ENCODE measurements around the gene ROR1. TPM values are rescaled to one million over a fixed set of nuclear protein-coding genes. Genes with fewer than 3 reads are reported as not detected.

ROR1 gene
- total RNA-seq, 5 donors from 2014 or later (not counting 1 experiment from before 2014, with no cell fraction given), result 0.15 to 2.0 (median 0.33) TPM; not detected in 1

GRCh38 chr1:64121766-64122385 lies 348.1 kb downstream of the ROR1 start:
- H3K27me3 ChIP-seq (replicated peaks in 1 of 2; ENCODE audit: control insufficient read depth in 2 of 2, extremely low read depth in 1 of 2, insufficient read depth in 2 of 2, low read length in 1 of 2), result no peaks in the 10 kb centered on the region
- peaks cover 18 to 24% of the 10 kb centered on the region in 2 donors for H3K27me3 Mint-ChIP-seq
- no peak overlapping the region for H3K4me3 Mint-ChIP-seq
- H3K36me3 Mint-ChIP-seq, result no peaks in the 10 kb centered on the region
- ChIA-PET POLR2A (no interaction called here), CTCF (no interaction called here)
- no peaks in the 10 kb centered on the region for H3K36me3 ChIP-seq (ENCODE audit: control insufficient read depth in 2 of 2, extremely low read depth in 1 of 2, insufficient read depth in 1 of 2, low read length in 1 of 2)
- H3K27ac ChIP-seq (ENCODE audit: low read length), result no peak overlapping the region
- WGBS (ENCODE audit: insufficient coverage), result no CpG with 5 or more reads among the region's 1 CpG
- H3K4me3 ChIP-seq (ENCODE audit: control insufficient read depth in 1 of 2, extremely low read depth in 1 of 2, low read length in 1 of 2), result no peak overlapping the region
- no peaks in the 10 kb centered on the region for H3K9me3 ChIP-seq
- no peak for ATAC-seq (replicated peaks in 1 of 4)
- no peaks in the 10 kb centered on the region for H3K9me3 Mint-ChIP-seq
- H3K4me1 Mint-ChIP-seq, result no peaks in the 10 kb centered on the region
- DNase-seq, result no peak
- H3K4me1 ChIP-seq (ENCODE audit: control insufficient read depth in 1 of 2, extremely low read depth in 1 of 2, insufficient read depth in 2 of 2, low read length in 2 of 2), result no peaks in the 10 kb centered on the region
- no peak overlapping the region for H3K27ac Mint-ChIP-seq

- no peak overlapping the region for H3K4me3 ChIP-seq (ENCODE audit: control insufficient read depth in 1 of 2, extremely low read depth in 1 of 2, low read length in 1 of 2)
- H3K27ac ChIP-seq (ENCODE audit: low read length), result no peak overlapping the region
- ChIA-PET POLR2A (no interaction called here), CTCF (no interaction called here)
- ATAC-seq (replicated peaks in 1 of 4) (no peak), DNase-seq (no peak)
- H3K4me1 ChIP-seq (ENCODE audit: control insufficient read depth in 1 of 2, extremely low read depth in 1 of 2, insufficient read depth in 2 of 2, low read length in 2 of 2), result no peaks in the 10 kb centered on the region
- H3K4me1 Mint-ChIP-seq, result no peaks in the 10 kb centered on the region
- no peaks in the 10 kb centered on the region for H3K9me3 Mint-ChIP-seq
- peaks cover 17 to 20% of the 10 kb centered on the region in 2 donors for H3K27me3 Mint-ChIP-seq
- no CpG with 5 or more reads among the region's 3 CpGs for WGBS (ENCODE audit: insufficient coverage)
- H3K27ac Mint-ChIP-seq, result no peak overlapping the region
- no peaks in the 10 kb centered on the region for H3K27me3 ChIP-seq (replicated peaks in 1 of 2; ENCODE audit: control insufficient read depth in 2 of 2, extremely low read depth in 1 of 2, insufficient read depth in 2 of 2, low read length in 1 of 2)
- H3K36me3 ChIP-seq (ENCODE audit: control insufficient read depth in 2 of 2, extremely low read depth in 1 of 2, insufficient read depth in 1 of 2, low read length in 1 of 2), result no peaks in the 10 kb centered on the region
- H3K4me3 Mint-ChIP-seq, result no peak overlapping the region
- no peaks in the 10 kb centered on the region for H3K9me3 ChIP-seq
- no peaks in the 10 kb centered on the region for H3K36me3 Mint-ChIP-seq
These were observed 348.8 kb downstream of the ROR1 start for GRCh38 chr1:64122588-64122987.

GRCh38 chr1:64124704-64125440 lies 351.1 kb downstream of the ROR1 start:
- Mint-ChIP-seq H3K27me3 (peaks cover 17 to 20% of the 10 kb centered on the region in 2 donors), H3K9me3 (no peaks in the 10 kb centered on the region), H3K4me1 (no peaks in the 10 kb centered on the region), H3K36me3 (no peaks in the 10 kb centered on the region), H3K4me3 (no peak overlapping the region), H3K27ac (no peak overlapping the region)
- no peaks in the 10 kb centered on the region for H3K27me3 ChIP-seq (replicated peaks in 1 of 2; ENCODE audit: control insufficient read depth in 2 of 2, extremely low read depth in 1 of 2, insufficient read depth in 2 of 2, low read length in 1 of 2)
- ChIA-PET POLR2A (no interaction called here), CTCF (no interaction called here)
- DNase-seq, result no peak
- no peaks in the 10 kb centered on the region for H3K36me3 ChIP-seq (ENCODE audit: control insufficient read depth in 2 of 2, extremely low read depth in 1 of 2, insufficient read depth in 1 of 2, low read length in 1 of 2)
- no peak overlapping the region for H3K27ac ChIP-seq (ENCODE audit: low read length)
- 100% methylated on average over 2 of the region's 7 CpGs for WGBS (ENCODE audit: insufficient coverage)
- no peak for ATAC-seq (replicated peaks in 1 of 4)
- H3K4me1 ChIP-seq (ENCODE audit: control insufficient read depth in 1 of 2, extremely low read depth in 1 of 2, insufficient read depth in 2 of 2, low read length in 2 of 2), result no peaks in the 10 kb centered on the region
- no peak overlapping the region for H3K4me3 ChIP-seq (ENCODE audit: control insufficient read depth in 1 of 2, extremely low read depth in 1 of 2, low read length in 1 of 2)
- no peaks in the 10 kb centered on the region for H3K9me3 ChIP-seq

- WGBS (ENCODE audit: insufficient coverage), result 60% methylated on average over 1 of the region's 1 CpG
- Histone ChIP-seq H3K36me3 (ENCODE audit: control insufficient read depth in 2 of 2, extremely low read depth in 1 of 2, insufficient read depth in 1 of 2, low read length in 1 of 2) (no peaks in the 10 kb centered on the region), H3K4me3 (ENCODE audit: control insufficient read depth in 1 of 2, extremely low read depth in 1 of 2, low read length in 1 of 2) (no peak overlapping the region), H3K9me3 (no peaks in the 10 kb centered on the region), H3K27me3 (replicated peaks in 1 of 2; ENCODE audit: control insufficient read depth in 2 of 2, extremely low read depth in 1 of 2, insufficient read depth in 2 of 2, low read length in 1 of 2) (no peaks in the 10 kb centered on the region), H3K27ac (ENCODE audit: low read length) (no peak overlapping the region), H3K4me1 (ENCODE audit: control insufficient read depth in 1 of 2, extremely low read depth in 1 of 2, insufficient read depth in 2 of 2, low read length in 2 of 2) (no peaks in the 10 kb centered on the region)
- POLR2A ChIA-PET, result no interaction called here
- Mint-ChIP-seq H3K27ac (no peak overlapping the region), H3K4me1 (no peaks in the 10 kb centered on the region), H3K9me3 (no peaks in the 10 kb centered on the region), H3K27me3 (peaks cover 14 to 16% of the 10 kb centered on the region in 2 donors), H3K4me3 (no peak overlapping the region), H3K36me3 (no peaks in the 10 kb centered on the region)
- ATAC-seq (replicated peaks in 1 of 4) (no peak), DNase-seq (no peak)
- CTCF ChIA-PET, result no interaction called here
These were observed 352.8 kb downstream of the ROR1 start for GRCh38 chr1:64126581-64126980.

- H3K27ac Mint-ChIP-seq, result no peak overlapping the region
- Histone ChIP-seq H3K9me3 (no peaks in the 10 kb centered on the region), H3K36me3 (ENCODE audit: control insufficient read depth in 2 of 2, extremely low read depth in 1 of 2, insufficient read depth in 1 of 2, low read length in 1 of 2) (no peaks in the 10 kb centered on the region), H3K4me1 (ENCODE audit: control insufficient read depth in 1 of 2, extremely low read depth in 1 of 2, insufficient read depth in 2 of 2, low read length in 2 of 2) (no peaks in the 10 kb centered on the region), H3K27me3 (replicated peaks in 1 of 2; ENCODE audit: control insufficient read depth in 2 of 2, extremely low read depth in 1 of 2, insufficient read depth in 2 of 2, low read length in 1 of 2) (no peaks in the 10 kb centered on the region), H3K4me3 (ENCODE audit: control insufficient read depth in 1 of 2, extremely low read depth in 1 of 2, low read length in 1 of 2) (no peak overlapping the region), H3K27ac (ENCODE audit: low read length) (no peak overlapping the region)
- H3K4me1 Mint-ChIP-seq, result no peaks in the 10 kb centered on the region
- ATAC-seq (replicated peaks in 1 of 4) (no peak), DNase-seq (no peak)
- no peaks in the 10 kb centered on the region for H3K9me3 Mint-ChIP-seq
- no peak overlapping the region for H3K4me3 Mint-ChIP-seq
- POLR2A ChIA-PET, result interaction anchor here in 1 of 2 donors (0.6 kb wide), 1 partner anchor 1031 kb away, joined by 3 read pairs; no protein-coding TSS in a partner anchor
- CTCF ChIA-PET, result no interaction called here
- WGBS (ENCODE audit: insufficient coverage), result no CpG with 5 or more reads among the region's 3 CpGs
- H3K36me3 Mint-ChIP-seq, result no peaks in the 10 kb centered on the region
- H3K27me3 Mint-ChIP-seq, result peaks cover 9 to 12% of the 10 kb centered on the region in 2 donors
These were observed 353.5 kb downstream of the ROR1 start for GRCh38 chr1:64127297-64127696.

GRCh38 chr1:64129701-64130100 lies 355.9 kb downstream of the ROR1 start:
- Histone ChIP-seq H3K27ac (ENCODE audit: low read length) (no peak overlapping the region), H3K27me3 (replicated peaks in 1 of 2; ENCODE audit: control insufficient read depth in 2 of 2, extremely low read depth in 1 of 2, insufficient read depth in 2 of 2, low read length in 1 of 2) (no peaks in the 10 kb centered on the region), H3K4me3 (ENCODE audit: control insufficient read depth in 1 of 2, extremely low read depth in 1 of 2, low read length in 1 of 2) (no peak overlapping the region), H3K36me3 (ENCODE audit: control insufficient read depth in 2 of 2, extremely low read depth in 1 of 2, insufficient read depth in 1 of 2, low read length in 1 of 2) (no peaks in the 10 kb centered on the region), H3K4me1 (ENCODE audit: control insufficient read depth in 1 of 2, extremely low read depth in 1 of 2, insufficient read depth in 2 of 2, low read length in 2 of 2) (no peaks in the 10 kb centered on the region), H3K9me3 (no peaks in the 10 kb centered on the region)
- ATAC-seq (replicated peaks in 1 of 4) (no peak), DNase-seq (no peak)
- Mint-ChIP-seq H3K4me1 (no peaks in the 10 kb centered on the region), H3K9me3 (no peaks in the 10 kb centered on the region), H3K36me3 (no peaks in the 10 kb centered on the region), H3K27ac (no peak overlapping the region), H3K4me3 (no peak overlapping the region), H3K27me3 (peaks cover 0 to 3% of the 10 kb centered on the region in 2 donors)
- POLR2A ChIA-PET, result no interaction called here
- CTCF ChIA-PET, result interaction anchor here in 1 of 2 donors (0.5 to 0.6 kb wide), 3 partner anchors 22 to 1726 kb away, joined by 3 to 5 read pairs (median 5); no protein-coding TSS in a partner anchor
- WGBS (ENCODE audit: insufficient coverage), result 71% methylated on average over 2 of the region's 5 CpGs
